ENCODE data around the gene PLCL2.
"Not testable (repeated sequence)": the region's sequence is repeated elsewhere in the genome, so short reads cannot be mapped to it uniquely, and the experiment has no call there.

Gene PLCL2

GRCh38 chr3:17119201-17120072 lies 234.7 kb downstream of the PLCL2 start:
- DNase-seq (ENCODE audit: low read depth in 2 of 2), result no peak

DNA sequence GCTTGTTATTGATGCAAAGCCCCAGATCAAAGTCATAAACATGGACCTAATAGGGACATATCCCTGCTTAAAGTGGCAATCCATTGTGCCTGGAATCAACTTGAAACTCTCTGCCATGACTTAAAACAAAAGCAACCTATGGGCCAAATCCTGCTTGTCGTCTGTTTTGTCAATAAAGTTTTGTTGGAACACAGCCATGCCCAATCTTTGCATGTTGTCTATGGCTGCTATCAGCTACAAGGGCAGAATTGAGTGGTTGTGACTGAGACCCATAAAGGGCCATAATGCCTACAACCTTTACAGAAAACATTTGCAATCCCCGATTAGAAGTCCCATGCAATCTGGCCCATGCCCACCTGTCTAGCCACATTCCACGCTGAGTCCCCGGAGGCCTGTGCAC lies 235.4 kb downstream of the PLCL2 start:
- no peak for DNase-seq (ENCODE audit: low read depth in 2 of 2)

DNA sequence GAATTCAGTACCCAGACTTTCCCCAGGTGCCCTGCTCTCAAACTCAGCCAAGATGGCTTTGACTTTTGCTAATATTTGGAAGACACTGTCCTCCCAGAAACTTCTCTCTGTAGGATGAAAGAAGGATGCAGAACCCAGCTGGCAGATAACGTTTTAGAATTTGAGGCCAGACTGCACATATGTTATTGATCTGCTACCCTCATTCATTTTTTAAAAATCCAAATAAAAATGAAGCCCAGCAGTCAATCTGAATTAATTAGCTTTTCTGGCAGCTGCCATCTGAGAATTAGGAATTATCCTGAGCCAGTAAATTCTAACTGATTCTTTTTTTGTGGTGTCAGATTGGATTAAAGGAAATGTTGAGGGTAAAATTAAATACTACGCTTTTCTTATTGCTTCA lies 236.6 kb downstream of the PLCL2 start:
- no peak for DNase-seq (ENCODE audit: low read depth in 2 of 2)

GRCh38 chr3:17122758-17123157 lies 238.0 kb downstream of the PLCL2 start:
- DNase-seq (ENCODE audit: low read depth in 2 of 2), result no peak

GRCh38 chr3:17125738-17126442 lies 241.1 kb downstream of the PLCL2 start:
- DNase-seq (ENCODE audit: low read depth in 2 of 2), result no peak

- DNase-seq (ENCODE audit: low read depth in 2 of 2), result not testable (repeated sequence)
Observed at GRCh38 chr3:17128671-17129070, 243.9 kb downstream of the PLCL2 start.

DNA sequence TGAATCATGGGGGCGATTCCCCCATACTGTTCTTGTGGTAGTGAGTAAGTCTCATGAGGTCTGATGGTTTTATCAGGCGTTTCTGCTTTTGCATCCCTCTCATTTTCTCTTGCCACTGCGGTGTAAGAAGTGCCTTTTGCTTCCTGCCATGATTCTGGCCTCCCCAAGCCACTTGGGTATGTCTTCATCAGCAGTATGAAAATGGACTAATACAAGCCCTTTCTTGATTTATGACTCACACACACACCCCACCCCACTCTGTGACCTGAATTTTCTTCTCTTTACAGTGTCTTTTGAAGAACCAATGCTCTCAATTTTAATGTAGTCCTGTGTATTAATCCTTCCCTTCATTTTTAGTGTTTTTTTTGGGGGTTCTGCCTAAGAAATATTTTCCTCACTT lies 244.8 kb downstream of the PLCL2 start:
- DNase-seq (ENCODE audit: low read depth in 2 of 2), result no peak

GRCh38 chr3:17130956-17131355 lies 246.2 kb downstream of the PLCL2 start:
- DNase-seq (ENCODE audit: low read depth in 2 of 2), result no peak

GRCh38 chr3:17132286-17133115 lies 247.7 kb downstream of the PLCL2 start:
- DNase-seq (ENCODE audit: low read depth in 2 of 2), result no peak

GRCh38 chr3:17133632-17134545 lies 249.1 kb downstream of the PLCL2 start:
- DNase-seq (ENCODE audit: low read depth in 2 of 2), result no peak

DNA sequence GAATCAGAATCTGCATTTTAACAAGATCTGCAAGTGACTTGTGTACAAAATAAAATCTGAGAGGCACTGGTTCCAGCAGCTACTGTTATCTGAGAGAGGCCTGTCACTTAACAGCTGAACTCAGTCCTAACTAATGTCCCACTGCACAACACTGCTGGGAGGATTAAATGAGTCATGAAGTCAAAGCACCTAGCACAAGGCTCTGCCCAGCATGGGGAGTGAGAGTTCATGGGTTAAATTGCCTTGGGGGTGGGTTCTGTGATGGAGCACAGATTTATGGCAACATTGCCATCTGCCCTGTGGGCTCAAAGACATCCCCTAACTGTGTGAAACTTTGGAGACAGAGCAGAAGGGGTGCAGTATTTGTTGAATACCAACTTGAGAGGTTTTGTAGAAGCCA lies 250.9 kb downstream of the PLCL2 start:
- no peak for DNase-seq (ENCODE audit: low read depth in 2 of 2)

- no peak for DNase-seq (ENCODE audit: low read depth in 2 of 2)
Observed at GRCh38 chr3:17136136-17136721, 251.5 kb downstream of the PLCL2 start.

DNA sequence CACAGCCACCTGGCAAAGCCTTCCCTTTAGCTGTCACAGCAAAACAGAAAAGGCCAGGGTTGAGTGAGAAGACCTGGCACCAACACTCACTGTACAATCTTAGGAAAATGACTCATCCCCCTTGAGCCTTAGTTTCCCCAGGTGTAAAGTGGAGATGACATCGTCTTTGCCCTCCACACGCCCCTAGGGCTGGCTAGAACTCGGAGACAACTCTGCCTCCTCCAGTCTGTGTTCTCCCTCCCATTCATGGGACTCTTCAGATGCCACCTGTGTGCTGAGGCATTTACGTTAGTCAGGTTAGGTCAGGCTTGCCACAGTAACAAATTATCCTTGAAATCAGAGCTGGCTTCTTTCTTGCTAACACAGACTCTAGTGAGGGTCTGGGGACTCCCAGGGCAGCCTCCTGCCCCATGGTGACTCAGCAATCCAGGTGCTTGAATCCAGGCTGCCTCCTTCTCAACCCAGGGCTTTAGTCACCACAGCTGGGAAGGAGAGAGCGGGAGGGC lies 252.6 kb downstream of the PLCL2 start:
- no peak for DNase-seq (ENCODE audit: low read depth in 2 of 2)

- DNase-seq (ENCODE audit: low read depth in 2 of 2), result no peak
Observed at GRCh38 chr3:17138246-17139039, 253.7 kb downstream of the PLCL2 start.
